Measurements from ENCODE around the gene GRK6. TPM values are rescaled to one million over a fixed set of nuclear protein-coding genes. Genes with fewer than 3 reads are reported as not detected.
"Not testable (repeated sequence)": the region's sequence is repeated elsewhere in the genome, so short reads cannot be mapped to it uniquely, and the experiment has no call there.

The GRK6 gene
- total RNA-seq, 2 experiments from 2014 or later, result 113 to 115 TPM

DNA sequence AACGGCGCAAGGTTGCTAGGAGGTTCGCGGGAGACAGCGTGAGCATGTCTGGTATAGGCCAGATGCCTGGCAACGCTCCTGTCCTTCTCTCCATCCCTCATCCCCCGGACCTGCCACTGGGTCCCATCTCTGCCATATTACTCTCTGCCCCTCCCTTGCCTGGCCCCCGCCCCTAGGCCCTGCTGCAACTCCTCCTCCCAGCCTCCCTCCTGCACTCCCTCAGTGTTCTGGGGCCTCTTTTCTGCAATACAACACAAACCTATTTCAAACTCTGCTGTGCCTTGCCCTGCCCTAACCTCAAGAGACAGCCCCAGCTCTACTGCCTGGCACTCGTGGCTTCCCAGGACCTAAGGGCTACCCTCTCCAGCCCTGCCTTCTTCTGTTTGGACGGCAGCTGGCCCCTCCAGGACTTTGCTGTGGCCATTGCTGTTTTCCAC, 55.9 kb downstream of the GRK6 start:
- Mint-ChIP-seq H3K27me3 (no peaks in the 10 kb centered on the region), H3K4me1 (peaks cover 28% of the 10 kb centered on the region), H3K27ac (no peak overlapping the region), H3K4me3 (no peak overlapping the region), H3K36me3 (peaks cover 16% of the 10 kb centered on the region), H3K9me3 (no peaks in the 10 kb centered on the region)
- no peak for DNase-seq

DNA sequence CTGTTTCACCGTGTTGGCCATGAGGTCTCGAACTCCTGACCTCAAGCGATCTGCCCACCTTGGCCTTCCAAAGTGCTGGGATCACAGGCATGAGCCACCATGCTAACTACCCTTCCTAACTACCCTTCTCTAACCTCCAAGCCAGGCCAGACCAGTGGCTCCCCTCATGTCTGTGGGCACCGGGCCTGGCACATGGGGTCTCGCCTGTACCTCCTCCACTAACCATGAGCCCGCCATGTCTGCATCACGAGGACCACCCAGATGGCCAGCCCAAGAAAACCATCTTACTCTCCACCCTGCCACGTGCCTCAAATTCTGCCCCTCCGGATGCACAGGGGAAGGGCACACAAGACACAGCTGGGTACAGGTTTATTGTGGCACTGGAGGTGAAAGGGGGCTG, 56.6 kb downstream of the GRK6 start:
- Mint-ChIP-seq H3K4me1 (peaks cover 22% of the 10 kb centered on the region), H3K27ac (no peak overlapping the region), H3K27me3 (no peaks in the 10 kb centered on the region), H3K9me3 (no peaks in the 10 kb centered on the region), H3K36me3 (peaks cover 17% of the 10 kb centered on the region), H3K4me3 (no peak overlapping the region)
- no peak for DNase-seq

DNA sequence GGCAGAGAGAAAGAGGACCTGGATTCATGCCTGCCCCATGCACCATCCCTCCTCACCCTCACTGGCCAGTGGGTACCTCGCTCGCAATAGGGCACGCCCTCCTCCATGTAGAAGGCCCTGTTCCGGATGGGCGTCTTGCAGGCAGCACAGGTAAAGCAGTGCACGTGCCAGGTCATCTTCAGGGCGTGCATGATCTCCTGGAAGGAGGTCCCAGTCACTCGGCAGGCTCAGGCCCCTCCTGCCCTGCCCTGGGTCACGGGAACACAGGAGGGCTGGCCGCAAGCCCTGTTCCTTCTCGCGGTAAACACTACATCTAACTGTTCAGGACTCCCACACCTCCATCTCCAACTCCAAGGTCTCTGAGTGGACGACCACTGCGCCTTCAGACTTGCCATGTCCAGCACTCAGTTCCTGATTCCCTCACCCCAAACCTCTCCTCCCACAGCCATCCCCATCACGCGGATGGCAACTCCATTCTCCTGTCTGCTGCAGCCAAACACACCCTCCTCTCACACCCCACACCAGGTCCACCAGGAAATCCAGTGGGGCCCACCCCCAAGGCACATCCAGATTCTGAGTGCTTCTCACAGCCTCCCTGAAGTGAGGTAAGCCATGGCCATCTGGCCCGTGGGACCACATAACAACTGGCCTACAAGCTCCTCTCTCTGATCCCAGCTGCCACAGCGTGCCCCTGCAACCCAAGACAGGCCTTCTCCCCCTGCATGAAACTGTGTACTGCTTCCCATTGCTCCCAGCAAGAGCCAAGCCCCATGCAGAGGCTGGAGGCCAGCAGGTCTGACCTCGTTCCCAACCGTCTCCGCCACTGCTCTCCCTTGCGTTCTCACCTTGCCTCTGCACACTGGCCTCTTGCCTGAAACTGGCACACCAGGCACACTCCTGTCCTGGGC, 57.8 kb downstream of the GRK6 start:
- DNase-seq, result no peak
- Mint-ChIP-seq H3K27me3 (no peaks in the 10 kb centered on the region), H3K4me3 (no peak overlapping the region), H3K9me3 (no peaks in the 10 kb centered on the region), H3K27ac (no peak overlapping the region), H3K36me3 (peaks cover 14% of the 10 kb centered on the region), H3K4me1 (peaks cover 11% of the 10 kb centered on the region)

DNA sequence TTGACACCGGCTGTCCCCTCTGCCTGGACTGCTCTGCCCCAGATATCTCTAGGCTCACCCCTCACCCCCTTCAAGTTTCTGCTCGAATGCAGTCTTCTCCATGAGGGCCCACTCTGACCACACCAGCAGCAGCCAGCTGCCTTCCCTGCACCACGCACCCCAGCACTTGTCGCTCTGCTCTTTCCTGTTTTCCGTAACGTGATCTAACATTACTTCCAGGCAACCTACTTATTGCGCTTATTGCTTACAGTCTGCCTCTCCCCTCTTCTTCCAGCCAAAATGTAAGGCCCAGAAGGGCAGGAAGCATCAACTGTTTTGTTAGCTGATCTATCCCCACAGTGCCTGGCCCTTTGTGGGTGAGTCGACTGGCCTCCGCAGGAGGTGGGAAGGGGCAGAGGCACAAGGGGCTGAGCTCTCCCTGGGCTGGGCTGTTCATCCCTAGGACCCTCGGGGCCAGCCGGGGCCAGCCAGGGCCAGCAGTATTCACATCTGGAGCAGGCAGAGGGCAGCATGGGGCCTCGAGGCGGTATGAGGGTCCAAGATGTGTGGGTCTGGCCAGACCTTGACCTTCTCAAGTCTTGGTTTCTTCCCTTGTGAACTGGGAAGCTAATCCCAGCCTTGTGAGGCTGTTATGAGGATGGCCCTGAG, 58.5 kb downstream of the GRK6 start:
- Mint-ChIP-seq H3K4me3 (no peak overlapping the region), H3K4me1 (peaks cover 4% of the 10 kb centered on the region), H3K27ac (no peak overlapping the region), H3K9me3 (no peaks in the 10 kb centered on the region), H3K36me3 (peaks cover 11% of the 10 kb centered on the region), H3K27me3 (no peaks in the 10 kb centered on the region)
- no peak for DNase-seq

DNA sequence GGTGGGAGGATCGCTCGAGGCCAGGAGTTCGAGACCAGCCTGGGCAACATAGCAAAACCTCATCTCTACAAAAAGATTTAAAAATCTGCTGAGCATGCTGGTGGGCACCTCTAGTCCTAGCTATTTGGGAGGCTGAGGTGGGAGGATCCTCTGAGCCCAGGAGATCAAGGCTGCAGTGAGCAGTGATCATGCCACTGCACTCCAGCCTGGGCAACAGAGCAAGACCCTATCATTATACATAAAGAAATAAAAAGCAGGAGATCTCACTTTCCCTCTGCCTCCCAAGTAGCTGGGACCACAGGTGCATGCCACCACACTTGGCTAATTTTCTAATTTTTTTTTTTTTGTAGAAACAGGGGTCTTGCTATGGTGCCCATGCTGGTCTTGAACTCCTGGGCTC, 59.3 kb downstream of the GRK6 start:
- not testable (repeated sequence) for DNase-seq, H3K27me3 Mint-ChIP-seq, H3K4me1 Mint-ChIP-seq, H3K4me3 Mint-ChIP-seq, H3K27ac Mint-ChIP-seq, H3K9me3 Mint-ChIP-seq
- peaks cover 15% of the 10 kb centered on the region for H3K36me3 Mint-ChIP-seq

DNA sequence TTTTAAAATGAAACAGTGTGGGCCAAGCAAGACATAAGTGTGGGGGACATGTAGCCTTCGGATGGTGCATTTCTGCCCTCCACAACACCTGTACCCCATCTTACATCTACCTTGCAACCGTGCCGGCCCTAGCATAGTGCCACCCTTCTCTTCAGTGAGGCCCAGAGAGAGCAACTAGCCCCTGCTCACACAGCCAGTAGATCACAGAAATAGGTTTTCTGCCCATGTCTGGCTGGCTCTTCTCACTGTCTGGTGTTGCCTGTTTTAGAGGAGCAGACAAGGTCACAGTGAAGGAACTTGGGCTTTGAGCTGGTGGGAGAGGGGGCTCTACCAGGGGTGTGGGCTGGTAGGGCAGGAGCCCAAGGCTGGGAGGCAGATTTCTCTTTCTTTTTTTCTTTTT, 59.8 kb downstream of the GRK6 start:
- no peak for DNase-seq
- Mint-ChIP-seq H3K9me3 (no peaks in the 10 kb centered on the region), H3K27ac (no peak overlapping the region), H3K4me1 (no peaks in the 10 kb centered on the region), H3K27me3 (no peaks in the 10 kb centered on the region), H3K36me3 (peaks cover 17% of the 10 kb centered on the region), H3K4me3 (no peak overlapping the region)

DNA sequence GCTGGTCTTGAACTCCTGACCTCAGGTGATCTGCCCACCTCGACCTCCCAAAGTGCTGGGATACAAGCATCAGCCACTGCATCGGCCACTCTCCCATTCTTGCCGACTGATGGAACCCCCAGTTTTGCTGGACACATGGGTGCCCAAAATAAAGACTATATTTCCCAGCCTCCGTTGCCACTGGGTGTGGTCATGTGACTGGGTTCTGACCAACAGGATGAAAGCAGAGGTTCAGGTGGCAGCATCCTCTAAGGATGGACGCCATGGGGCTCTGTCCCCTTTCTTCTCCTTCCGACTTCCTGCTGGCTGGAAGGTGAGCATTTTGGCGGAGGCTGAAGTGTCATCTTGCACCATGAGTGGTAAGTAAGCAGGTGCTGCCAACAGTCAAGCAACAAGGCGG, 60.7 kb downstream of the GRK6 start:
- Mint-ChIP-seq H3K4me3 (no peak overlapping the region), H3K36me3 (peaks cover 20% of the 10 kb centered on the region), H3K27me3 (no peaks in the 10 kb centered on the region), H3K4me1 (no peaks in the 10 kb centered on the region), H3K9me3 (no peaks in the 10 kb centered on the region), H3K27ac (no peak overlapping the region)
- no peak for DNase-seq

DNA sequence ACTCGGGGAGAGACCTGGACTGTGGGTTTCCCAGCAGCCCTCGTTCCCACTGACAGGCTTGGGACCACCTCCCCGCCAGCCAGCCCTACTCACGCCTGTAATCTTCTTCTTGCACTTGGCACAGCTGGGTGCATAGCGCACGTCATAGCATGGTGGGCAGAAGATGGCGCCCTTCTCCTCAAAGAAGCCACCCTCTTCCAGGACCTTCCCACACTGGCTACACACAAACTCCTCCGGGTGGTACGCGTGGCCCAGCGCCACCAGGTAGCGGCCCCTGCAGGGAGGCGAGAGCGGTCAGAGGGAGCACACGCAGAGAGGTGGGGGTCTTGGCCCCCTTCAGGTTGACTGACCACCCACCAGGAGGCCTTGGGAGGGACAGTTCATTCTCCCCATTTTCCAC, 61.5 kb downstream of the GRK6 start:
- Mint-ChIP-seq H3K27ac (no peak overlapping the region), H3K4me3 (no peak overlapping the region)

DNA sequence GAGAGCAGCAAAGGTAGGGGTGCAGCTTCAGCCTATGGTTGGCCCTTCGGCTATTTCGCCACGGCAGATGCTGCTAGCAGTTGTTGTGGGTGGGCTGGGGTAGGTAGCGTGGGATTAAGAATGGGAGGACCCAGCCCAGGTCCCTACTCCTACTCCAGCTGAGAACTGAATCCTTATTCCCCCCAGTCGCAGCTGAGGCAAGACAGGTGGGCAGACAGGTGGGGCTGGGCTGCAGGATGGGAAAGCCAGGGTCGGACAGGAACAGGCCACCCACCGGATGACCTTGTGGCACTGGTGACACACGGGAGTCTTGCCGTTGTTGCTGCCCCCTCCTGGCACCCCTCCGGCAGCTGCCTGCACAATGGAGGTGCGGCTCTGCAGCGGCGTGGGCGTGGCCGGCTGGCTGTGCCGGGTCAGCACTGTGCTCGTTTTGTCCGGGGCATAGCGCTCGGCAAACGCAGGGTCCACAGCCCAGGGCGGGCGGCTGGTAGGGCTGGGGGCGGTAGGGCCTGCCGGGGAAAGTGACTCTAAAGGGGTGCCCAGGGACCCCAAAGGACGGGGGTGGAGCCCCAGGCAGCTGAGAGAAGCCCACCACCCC, 62.7 kb downstream of the GRK6 start:
- DNase-seq, result no peak
- Mint-ChIP-seq H3K36me3 (peaks cover 20% of the 10 kb centered on the region), H3K27me3 (no peaks in the 10 kb centered on the region), H3K9me3 (no peaks in the 10 kb centered on the region), H3K27ac (no peak overlapping the region), H3K4me1 (peaks cover 4% of the 10 kb centered on the region), H3K4me3 (no peak overlapping the region)

More for the DNA sequence above, 61.5 kb downstream of the GRK6 start:
- Mint-ChIP-seq H3K27me3 (no peaks in the 10 kb centered on the region), H3K9me3 (no peaks in the 10 kb centered on the region), H3K4me1 (no peaks in the 10 kb centered on the region), H3K36me3 (peaks cover 20% of the 10 kb centered on the region)
- DNase-seq, result no peak

DNA sequence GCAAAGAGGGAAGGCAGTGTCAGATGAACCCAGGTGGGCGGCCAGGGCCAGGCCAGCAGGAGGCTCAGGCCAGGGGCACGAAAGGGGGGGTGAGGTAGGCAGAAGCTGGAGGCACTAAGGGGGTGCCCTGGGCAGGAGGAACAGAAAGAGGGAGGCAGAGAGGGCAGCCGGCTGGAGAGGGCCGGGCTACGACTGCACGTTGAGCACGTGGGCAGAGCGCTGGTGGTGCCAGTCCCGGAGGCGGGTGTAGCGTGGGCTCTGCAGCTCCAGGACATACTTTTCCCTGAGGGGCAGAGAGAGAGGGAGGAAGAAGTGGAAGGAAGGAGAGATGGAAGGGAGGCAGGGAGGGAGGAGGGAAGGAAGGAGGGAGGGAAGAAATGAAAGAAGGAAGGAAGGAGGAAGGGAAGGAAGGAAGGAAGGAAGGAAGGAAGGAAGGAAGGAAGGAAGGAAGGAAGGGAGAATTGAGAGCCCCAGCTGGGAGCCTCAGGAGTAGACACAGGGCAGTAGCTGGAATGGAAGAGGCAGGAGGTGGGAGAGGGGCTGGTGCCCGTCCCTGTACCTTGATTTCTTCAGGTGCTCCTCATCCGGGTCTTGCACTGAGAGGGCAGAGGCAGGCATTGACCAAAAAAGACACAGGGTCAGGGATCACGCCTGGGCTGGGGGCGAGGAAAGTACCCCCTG, 64.0 kb downstream of the GRK6 start:
- peaks cover 8% of the 10 kb centered on the region for H3K4me1 Mint-ChIP-seq
- no peak overlapping the region for H3K27ac Mint-ChIP-seq
- H3K27me3 Mint-ChIP-seq, result no peaks in the 10 kb centered on the region
- H3K9me3 Mint-ChIP-seq, result no peaks in the 10 kb centered on the region
- no peak for DNase-seq
- H3K4me3 Mint-ChIP-seq, result no peak overlapping the region
- peaks cover 20% of the 10 kb centered on the region for H3K36me3 Mint-ChIP-seq

DNA sequence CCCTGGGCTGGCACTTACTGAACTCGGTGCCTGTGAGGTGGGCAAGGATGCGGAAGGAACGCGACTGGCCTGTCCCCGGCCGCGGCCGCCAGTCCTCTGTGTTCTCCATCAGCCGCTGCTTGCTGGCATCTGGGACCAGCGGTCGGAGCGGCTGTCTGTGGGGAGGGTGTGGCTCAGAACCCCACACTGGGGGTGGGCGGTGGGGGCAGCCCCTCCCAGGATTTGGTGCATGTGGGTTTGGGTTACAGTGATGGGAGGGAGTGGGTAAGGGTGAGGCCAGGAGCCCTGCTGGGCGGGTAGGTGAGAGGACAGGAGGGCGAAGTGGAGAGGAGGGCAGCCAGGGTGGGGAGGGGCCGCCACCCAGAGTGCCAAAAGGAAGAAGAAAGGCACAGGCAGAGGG, 64.5 kb downstream of the GRK6 start:
- Mint-ChIP-seq H3K27me3 (no peaks in the 10 kb centered on the region), H3K27ac (no peak overlapping the region), H3K36me3 (peaks cover 20% of the 10 kb centered on the region), H3K9me3 (no peaks in the 10 kb centered on the region), H3K4me3 (no peak overlapping the region), H3K4me1 (peaks cover 12% of the 10 kb centered on the region)
- DNase-seq, result no peak

DNA sequence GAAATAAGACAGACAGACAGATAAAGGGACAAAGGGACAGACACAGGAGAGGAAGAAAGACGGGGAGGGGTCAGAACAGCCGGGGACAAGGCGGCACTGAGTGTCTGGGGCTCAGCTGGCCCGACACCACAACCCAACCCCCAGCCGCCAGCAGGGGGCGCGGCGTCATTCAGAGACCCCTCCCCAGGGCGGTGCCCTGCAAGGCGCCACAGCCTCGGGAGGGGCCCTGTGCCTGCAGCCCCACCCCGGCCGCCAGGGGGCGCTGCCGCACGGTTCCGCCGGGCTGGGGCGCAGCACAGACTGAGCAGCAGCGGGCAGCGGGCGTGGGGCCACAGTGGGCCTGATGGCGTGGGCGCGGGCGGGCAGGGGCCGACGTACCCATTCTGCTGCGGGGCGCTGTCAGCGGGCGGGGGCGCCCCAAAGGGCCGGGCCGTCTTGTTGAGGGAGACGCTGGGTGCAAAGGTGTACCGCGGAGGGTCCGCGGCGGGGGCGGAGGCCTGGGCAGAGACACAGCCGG, 65.0 kb downstream of the GRK6 start:
- peak; percentile 58 for DNase-seq
- Mint-ChIP-seq H3K4me3 (no peak overlapping the region), H3K36me3 (peaks cover 17% of the 10 kb centered on the region), H3K9me3 (no peaks in the 10 kb centered on the region), H3K27ac (no peak overlapping the region), H3K4me1 (peaks cover 16% of the 10 kb centered on the region), H3K27me3 (no peaks in the 10 kb centered on the region)

DNA sequence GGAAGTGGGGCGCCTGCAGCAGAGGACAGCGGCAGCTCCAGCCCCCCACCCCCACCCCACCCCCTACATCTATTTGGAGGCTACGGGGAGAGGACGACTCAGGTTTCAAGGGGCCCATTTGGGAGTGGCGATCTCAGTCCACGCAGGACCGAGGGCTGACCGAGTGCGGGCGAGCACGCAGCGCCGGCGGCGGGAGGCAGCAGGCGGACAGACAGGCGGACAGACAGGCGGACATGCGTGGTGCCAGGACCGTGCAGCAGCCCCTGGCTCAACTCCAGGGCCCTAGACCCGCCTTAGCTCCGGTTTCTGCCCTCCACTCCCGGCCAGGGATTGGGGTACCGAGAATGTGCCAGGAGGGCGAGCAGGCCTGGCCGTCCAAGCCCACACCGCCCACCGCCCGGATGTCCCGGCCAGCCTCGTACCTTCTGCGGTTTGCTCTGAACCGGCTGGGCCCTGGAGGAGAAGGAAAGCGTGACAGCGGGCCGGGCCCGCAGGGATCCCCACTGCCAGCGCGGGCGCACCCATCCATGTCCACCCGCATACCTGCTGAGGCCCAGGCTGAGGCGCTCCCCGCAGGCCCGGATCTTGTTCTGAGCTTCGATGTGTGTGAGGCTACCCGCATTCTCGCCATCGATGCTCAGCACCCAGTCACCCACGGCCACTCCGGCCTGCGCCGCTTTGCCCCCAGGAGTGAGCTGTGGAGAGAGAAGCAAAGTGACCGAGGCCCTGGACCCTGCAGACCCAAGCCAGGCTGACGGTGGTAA, 65.7 kb downstream of the GRK6 start:
- no peak overlapping the region for H3K4me3 Mint-ChIP-seq
- H3K4me1 Mint-ChIP-seq, result peaks cover 16% of the 10 kb centered on the region
- DNase-seq, result no peak
- no peaks in the 10 kb centered on the region for H3K27me3 Mint-ChIP-seq
- H3K27ac Mint-ChIP-seq, result no peak overlapping the region
- H3K9me3 Mint-ChIP-seq, result no peaks in the 10 kb centered on the region
- H3K36me3 Mint-ChIP-seq, result peaks cover 15% of the 10 kb centered on the region
